Endothelial cell of hepatic sinusoid (primary cell): Measurements from ENCODE around the gene PLEKHG7.
"Not testable (repeated sequence)": the region's sequence is repeated elsewhere in the genome, so short reads cannot be mapped to it uniquely, and the experiment has no call there.

Source experiments
- in situ Hi-C: cut with HindIII; loops from 2 replicates; pipeline ENCODE4 v1.10.0; 2017; ENCODE audit warnings: low sequenced_read_pairs

PLEKHG7 gene

DNA sequence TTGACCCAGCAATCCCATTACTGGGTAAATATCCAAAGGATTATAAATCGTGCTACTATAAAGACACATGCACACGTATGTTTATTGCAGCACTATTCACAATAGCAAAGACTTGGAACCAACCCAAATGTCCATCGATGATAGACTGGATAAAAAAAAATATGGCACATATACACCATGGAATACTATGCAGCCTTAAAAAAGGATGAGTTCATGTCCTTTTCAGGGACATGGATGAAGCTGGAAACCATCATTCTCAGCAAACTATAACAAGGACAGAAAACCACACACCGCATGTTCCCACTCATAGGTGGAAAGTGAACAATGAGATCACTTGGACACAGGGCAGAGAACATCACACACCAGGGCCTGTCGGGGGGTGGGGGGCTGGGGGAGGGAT lies 91.6 kb downstream of the PLEKHG7 start:
- in situ Hi-C loops, result not testable (repeated sequence)

DNA sequence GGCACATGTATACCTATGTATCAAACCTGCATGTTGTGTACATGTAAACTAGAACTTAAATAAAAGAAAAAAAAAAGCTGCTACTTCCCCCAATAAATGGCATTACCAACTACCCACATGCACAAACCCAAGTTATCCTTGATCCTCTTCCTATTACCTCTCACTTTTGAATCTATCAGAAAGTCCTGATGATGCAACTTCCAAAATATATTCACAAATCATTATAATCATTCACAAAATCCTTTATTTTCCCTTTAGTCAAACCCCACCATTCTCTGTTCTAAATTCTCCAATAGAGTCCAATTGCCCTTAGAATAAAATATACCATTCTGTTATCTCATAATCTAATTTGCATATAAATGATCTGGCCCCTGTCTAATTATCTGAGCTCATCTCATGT lies 92.0 kb downstream of the PLEKHG7 start:
- in situ Hi-C loops, result no loop called here

DNA sequence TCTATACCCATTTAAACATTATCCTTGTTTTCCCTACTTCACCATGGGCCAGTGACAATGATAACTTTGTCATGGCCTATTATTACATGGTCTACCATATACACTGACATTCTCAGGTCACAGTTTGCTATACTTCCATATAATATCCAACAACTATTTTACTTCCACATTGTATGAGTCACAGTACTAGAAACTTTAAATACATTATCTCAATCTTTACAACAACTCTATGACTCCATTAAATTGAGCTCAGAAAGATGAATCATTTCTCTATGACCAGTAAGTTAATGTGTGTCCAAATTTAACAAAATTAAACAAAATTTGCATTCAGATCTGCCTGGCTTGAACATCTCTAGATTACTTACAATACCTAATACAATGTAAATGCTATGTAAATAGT lies 93.9 kb downstream of the PLEKHG7 start:
- in situ Hi-C loops, result no loop called here

DNA sequence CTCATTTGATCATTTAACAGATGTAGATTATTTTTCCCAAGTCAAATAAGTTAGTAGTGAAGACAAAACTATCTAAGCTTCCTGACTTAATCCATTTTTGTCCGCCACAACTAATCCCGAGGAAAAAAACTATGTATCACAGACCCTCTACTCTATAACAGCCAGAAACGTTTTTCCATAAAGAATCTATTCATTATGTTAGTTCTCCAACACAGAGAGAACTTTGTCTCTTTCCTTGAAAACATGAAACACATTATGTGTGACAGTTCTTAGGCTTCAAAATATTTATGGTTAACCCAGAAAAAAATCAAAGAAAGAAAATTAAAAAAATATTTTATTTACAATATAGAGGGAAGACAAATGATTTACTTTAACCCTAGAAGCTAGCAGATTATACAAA lies 100.1 kb downstream of the PLEKHG7 start:
- in situ Hi-C loops, result loop anchor here (25.0 kb wide), 1 partner anchor 609 kb away; no protein-coding TSS in a partner anchor

DNA sequence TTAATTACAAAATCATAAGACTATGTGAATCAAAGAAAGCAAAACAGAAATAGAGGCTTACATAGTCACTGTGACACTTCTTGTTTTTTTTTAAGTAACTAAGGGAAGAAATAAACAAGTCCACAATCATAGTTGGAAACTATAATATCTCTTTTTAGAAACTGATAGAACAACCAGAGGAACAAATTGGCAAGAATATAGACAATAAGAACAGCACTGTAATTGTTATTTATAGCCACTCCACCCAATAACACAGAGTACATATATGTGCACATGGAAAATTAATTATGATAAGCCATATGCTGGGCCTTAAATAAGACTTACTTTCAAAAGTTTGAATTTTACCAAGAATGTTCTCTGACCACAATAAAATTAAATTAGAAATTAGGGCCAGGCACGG lies 101.1 kb downstream of the PLEKHG7 start:
- in situ Hi-C loops, result loop anchor here (25.0 kb wide), 1 partner anchor 608 kb away; no protein-coding TSS in a partner anchor

DNA sequence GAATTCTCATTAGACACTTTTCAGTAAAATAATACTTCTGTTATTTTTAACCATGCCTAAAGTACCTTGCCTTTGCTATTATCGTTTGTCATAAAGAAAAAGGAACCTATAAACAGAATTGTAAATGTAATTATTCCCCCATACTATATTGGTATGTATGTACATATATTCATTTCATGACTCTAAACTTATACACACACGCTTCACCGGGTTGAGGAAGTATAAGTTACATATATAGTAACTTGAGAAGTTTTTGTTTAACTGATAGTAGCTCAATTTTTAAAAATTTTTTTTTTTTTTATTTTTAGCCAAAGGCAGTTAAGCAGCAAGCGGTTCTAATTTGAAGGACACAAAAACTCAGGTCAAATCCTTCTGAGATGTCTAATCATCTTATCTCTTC lies 107.6 kb downstream of the PLEKHG7 start:
- in situ Hi-C loops, result loop anchor here (25.0 kb wide), 1 partner anchor 602 kb away; no protein-coding TSS in a partner anchor

DNA sequence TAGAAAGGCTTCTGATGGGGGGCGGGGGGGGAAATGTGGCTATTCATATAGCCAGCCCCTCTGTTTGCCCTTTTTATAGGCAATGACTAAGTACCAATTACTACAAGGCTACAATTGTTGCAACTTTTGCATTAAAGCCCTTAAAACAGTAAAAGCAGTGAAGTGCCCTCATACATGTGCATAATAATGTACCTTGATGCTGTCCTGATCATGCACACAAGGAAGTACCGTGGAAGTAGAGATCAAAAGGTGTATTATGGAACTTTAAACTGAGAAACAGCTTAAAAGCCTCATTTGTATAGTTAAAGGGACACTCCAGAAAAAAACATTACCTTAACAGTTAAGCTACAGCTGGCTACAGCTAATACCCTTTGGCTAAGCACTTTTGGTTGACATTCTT lies 111.8 kb downstream of the PLEKHG7 start:
- in situ Hi-C loops, result loop anchor here (25.0 kb wide), 1 partner anchor 598 kb away; no protein-coding TSS in a partner anchor

DNA sequence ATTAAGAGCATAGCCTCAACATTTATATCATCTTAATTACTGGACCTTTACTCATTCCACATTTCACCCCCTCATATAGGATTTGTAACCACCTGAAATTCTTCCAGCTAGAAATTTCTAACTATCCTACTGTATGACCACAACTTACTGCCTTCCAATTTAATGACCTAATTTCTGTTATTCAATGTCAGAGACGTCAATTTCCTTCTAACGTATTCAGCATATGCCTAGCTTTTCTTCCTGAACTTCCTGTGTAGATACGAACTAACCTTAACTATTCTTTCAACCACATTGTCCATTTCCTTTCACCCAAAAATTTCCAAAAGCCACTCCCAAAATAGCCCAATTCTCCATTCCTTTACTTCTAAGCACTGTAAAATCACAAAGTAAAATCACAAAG lies 118.4 kb downstream of the PLEKHG7 start:
- in situ Hi-C loops, result loop anchor here (25.0 kb wide), 1 partner anchor 591 kb away; no protein-coding TSS in a partner anchor
